GM21737 (cell line): ENCODE data around the gene PIEZO2.
"Not testable (repeated sequence)": the region's sequence is repeated elsewhere in the genome, so short reads cannot be mapped to it uniquely, and the experiment has no call there.

Experiments
- ATAC-seq: cut with Tn5 transposase; IDR thresholded peaks from one replicate; pipeline ENCODE4 v1.9.1; 2021; ENCODE audit warnings: mild to moderate bottlenecking, moderate library complexity; ENCODE audit not compliant: unreplicated experiment

Gene PIEZO2

GRCh38 chr18:10850840-10851239 lies 298.5 kb downstream of the PIEZO2 start:
- ATAC-seq = no peak

- no peak for ATAC-seq
Observed at GRCh38 chr18:10850216-10850615, 299.2 kb downstream of the PIEZO2 start.

- ATAC-seq = no peak
Observed at GRCh38 chr18:10847907-10848306, 301.5 kb downstream of the PIEZO2 start.

- no peak for ATAC-seq
Observed at GRCh38 chr18:10847408-10847790, 302.0 kb downstream of the PIEZO2 start.

- no peak for ATAC-seq
Observed at GRCh38 chr18:10846657-10847407, 302.5 kb downstream of the PIEZO2 start.

GRCh38 chr18:10846035-10846434 lies 303.3 kb downstream of the PIEZO2 start:
- ATAC-seq = not testable (repeated sequence)

- no peak for ATAC-seq
Observed at GRCh38 chr18:10843565-10843964, 305.8 kb downstream of the PIEZO2 start.

GRCh38 chr18:10842861-10843260 lies 306.5 kb downstream of the PIEZO2 start:
- no peak for ATAC-seq

- ATAC-seq = no peak
Observed at GRCh38 chr18:10842371-10842770, 307.0 kb downstream of the PIEZO2 start.

- no peak for ATAC-seq
Observed at GRCh38 chr18:10841203-10841602, 308.2 kb downstream of the PIEZO2 start.

- ATAC-seq = no peak
Observed at GRCh38 chr18:10840743-10841142, 308.6 kb downstream of the PIEZO2 start.

GRCh38 chr18:10839421-10839820 lies 309.9 kb downstream of the PIEZO2 start:
- no peak for ATAC-seq

GRCh38 chr18:10838553-10838952 lies 310.8 kb downstream of the PIEZO2 start:
- no peak for ATAC-seq

GRCh38 chr18:10834128-10834815 lies 315.1 kb downstream of the PIEZO2 start:
- no peak for ATAC-seq

- no peak for ATAC-seq
Observed at GRCh38 chr18:10833656-10834055, 315.7 kb downstream of the PIEZO2 start.

GRCh38 chr18:10826400-10826799 lies 323.0 kb downstream of the PIEZO2 start:
- ATAC-seq = no peak

- no peak for ATAC-seq
Observed at GRCh38 chr18:10822456-10822855, 326.9 kb downstream of the PIEZO2 start.

GRCh38 chr18:10820681-10821080 lies 328.7 kb downstream of the PIEZO2 start:
- ATAC-seq = no peak

- ATAC-seq = no peak
Observed at GRCh38 chr18:10814336-10814735, 335.0 kb downstream of the PIEZO2 start.

GRCh38 chr18:10805587-10806118 lies 343.7 kb downstream of the PIEZO2 start:
- ATAC-seq = no peak

GRCh38 chr18:10804126-10804525 lies 345.2 kb downstream of the PIEZO2 start:
- no peak for ATAC-seq
